Fibroblast of villous mesenchyme (primary cell): ENCODE measurements around the gene GRIN1. TPM values are rescaled to one million over a fixed set of nuclear protein-coding genes. Genes with fewer than 3 reads are reported as not detected.

Experiments used
- DNase-seq: peaks from one replicate; pipeline ENCODE4 v3.0.0-alpha.2; 2010; ENCODE audit warnings: low read depth
- H3K4me3 ChIP-seq: 2 replicates; pipeline ENCODE4 v1.5.1; 2011; ENCODE audit warnings: low read depth, mild to moderate bottlenecking, low read length
- CTCF ChIP-seq: IDR thresholded peaks from 2 replicates; pipeline ENCODE4 v1.5.1; 2012; ENCODE audit warnings: low read depth, mild to moderate bottlenecking, low read length; ENCODE audit not compliant: insufficient read depth
- total RNA-seq: library from RNA; depleted of rRNA; stranded (reverse); fragments of >200 nt; gene quantifications from 2 replicates; pipeline ENCODE4 v1.2.3, GENCODE V29; 2012

Gene GRIN1
- total RNA-seq, 1 donor, result not detected

DNA sequence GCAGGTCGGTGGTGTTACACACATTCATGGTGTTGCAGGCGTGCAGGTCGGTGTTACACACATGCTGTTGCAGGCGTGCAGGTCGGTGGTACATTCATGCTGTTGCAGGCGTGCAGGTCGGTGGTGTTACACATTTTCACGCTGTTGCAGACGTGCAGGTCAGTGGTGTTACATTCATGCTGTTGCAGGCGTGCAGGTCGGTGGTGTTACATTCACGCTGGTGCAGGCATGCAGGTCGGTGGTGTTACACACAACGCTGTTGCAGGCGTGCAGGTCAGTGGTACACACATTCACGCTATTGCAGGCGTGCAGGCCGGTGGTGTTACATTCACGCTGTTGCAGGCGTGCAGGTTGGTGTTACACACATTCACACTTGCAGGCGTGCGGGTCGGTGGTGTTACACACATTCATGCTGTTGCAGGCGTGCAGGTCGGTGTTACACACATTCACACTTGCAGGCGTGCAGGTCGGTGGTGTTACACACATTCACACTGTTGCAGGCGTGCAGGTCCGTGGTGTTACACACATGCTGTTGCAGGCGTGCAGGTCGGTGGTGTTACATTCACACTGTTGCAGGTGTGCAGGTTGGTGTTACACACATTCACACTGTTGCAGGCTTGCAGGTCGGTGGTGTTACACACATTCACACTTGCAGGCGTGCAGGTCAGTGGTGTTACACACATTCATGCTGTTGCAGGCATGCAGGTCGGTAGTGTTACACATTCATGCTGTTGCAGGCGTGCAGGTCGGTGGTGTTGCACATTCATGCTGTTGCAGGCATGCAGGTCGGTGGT is 35.6 kb upstream of the GRIN1 start:
- DNase-seq, result no peak
- H3K4me3 ChIP-seq, result no peak overlapping the region
- no peak for TF ChIP-seq CTCF

DNA sequence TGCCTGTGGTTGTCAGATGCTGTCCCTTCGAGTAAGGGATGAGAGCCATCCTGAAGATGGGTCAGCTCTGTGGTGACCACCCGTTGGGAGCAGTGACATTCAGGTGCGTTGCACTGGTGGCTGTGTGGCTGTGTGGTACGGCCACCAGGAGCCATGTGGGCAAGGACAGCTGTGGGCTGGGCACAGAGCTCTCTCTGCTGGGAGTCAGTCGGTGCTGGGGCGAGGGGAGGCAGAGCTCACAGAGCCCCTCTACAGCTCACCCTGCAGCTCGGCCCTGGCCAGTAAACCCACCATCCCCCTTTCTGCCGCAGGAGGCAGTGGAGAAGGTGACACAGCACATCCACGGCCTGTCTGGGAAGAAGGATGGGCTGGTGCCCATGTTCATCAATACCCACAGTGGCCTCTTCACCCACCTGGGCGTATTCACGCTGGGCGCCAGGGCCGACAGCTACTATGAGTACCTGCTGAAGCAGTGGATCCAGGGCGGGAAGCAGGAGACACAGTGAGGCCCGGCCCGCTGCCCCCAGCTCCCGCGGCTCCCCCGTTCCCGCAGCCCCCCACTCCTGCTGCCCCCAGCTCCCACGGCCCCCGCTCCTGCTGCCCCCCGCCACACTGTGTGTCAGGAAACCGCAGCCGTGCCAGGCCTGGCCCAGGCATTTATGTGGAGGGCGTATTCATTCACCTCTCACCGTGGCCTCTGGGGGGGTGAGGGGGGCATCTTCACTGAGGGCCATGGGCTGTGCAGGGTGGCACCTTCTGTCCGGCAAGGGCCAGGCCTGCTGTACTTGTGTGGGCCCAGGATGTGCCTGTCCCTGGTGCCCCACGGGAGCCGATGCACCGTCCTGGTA is 32.9 kb upstream of the GRIN1 start:
- no peak for DNase-seq
- no peak for TF ChIP-seq CTCF
- no peak overlapping the region for H3K4me3 ChIP-seq

DNA sequence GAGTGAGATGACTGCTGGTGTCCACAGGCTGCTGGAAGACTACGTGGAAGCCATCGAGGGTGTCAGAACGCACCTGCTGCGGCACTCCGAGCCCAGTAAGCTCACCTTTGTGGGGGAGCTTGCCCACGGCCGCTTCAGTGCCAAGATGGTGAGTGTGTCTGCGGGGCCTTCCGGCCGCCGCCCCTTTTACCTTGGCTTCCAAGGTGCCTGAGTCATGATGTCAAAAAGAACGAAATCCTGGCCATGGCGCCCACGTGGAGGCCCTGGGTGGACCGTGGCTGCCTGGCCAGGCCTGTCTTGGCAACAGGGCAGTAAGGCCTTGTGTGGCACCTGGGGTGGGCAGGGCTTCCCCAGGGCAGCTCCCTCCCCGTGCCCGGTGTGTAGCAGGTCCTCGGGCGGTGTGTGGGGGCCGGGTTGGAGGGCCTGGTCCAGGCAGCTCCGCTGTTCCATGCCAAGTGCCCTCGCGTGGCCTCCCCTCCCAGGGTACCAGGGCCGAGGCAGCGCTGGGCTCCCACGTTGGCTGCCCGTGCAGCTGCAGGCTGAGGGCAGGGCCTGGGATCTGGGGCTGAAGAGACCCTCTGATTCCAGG is 32.2 kb upstream of the GRIN1 start:
- H3K4me3 ChIP-seq, result no peak overlapping the region
- no peak for TF ChIP-seq CTCF
- no peak for DNase-seq

- H3K4me3 ChIP-seq, result no peak overlapping the region
- no peak for TF ChIP-seq CTCF
- DNase-seq, result no peak
Observed at GRCh38 chr9:137107312-137107921, 31.5 kb upstream of the GRIN1 start.

- no peak for TF ChIP-seq CTCF
- no peak for DNase-seq
- H3K4me3 ChIP-seq, result no peak overlapping the region
Observed at GRCh38 chr9:137107982-137108381, 31.0 kb upstream of the GRIN1 start.

DNA sequence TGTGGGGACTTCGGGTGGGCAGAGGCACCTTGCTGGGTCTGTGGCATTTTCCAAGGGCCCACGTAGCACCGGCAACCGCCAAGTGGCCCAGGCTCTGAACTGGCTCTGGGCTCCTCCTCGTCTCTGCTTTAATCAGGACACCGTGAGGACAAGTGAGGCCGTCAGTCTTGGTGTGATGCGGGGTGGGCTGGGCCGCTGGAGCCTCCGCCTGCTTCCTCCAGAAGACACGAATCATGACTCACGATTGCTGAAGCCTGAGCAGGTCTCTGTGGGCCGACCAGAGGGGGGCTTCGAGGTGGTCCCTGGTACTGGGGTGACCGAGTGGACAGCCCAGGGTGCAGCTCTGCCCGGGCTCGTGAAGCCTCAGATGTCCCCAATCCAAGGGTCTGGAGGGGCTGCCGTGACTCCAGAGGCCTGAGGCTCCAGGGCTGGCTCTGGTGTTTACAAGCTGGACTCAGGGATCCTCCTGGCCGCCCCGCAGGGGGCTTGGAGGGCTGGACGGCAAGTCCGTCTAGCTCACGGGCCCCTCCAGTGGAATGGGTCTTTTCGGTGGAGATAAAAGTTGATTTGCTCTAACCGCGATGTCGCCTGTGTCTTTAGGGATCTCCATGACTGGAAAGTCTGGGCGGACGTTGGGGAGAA is 30.2 kb upstream of the GRIN1 start:
- no peak overlapping the region for H3K4me3 ChIP-seq
- DNase-seq, result no peak
- no peak for TF ChIP-seq CTCF
